Ammon's horn (tissue), 1 donor: Measurements from ENCODE around the gene NOTCH3.

ENCODE experiments used
- DNase-seq: peaks from one replicate; pipeline ENCODE4 v3.0.0-alpha.2; 2016; ENCODE audit warnings: low spot score

The NOTCH3 gene

DNA sequence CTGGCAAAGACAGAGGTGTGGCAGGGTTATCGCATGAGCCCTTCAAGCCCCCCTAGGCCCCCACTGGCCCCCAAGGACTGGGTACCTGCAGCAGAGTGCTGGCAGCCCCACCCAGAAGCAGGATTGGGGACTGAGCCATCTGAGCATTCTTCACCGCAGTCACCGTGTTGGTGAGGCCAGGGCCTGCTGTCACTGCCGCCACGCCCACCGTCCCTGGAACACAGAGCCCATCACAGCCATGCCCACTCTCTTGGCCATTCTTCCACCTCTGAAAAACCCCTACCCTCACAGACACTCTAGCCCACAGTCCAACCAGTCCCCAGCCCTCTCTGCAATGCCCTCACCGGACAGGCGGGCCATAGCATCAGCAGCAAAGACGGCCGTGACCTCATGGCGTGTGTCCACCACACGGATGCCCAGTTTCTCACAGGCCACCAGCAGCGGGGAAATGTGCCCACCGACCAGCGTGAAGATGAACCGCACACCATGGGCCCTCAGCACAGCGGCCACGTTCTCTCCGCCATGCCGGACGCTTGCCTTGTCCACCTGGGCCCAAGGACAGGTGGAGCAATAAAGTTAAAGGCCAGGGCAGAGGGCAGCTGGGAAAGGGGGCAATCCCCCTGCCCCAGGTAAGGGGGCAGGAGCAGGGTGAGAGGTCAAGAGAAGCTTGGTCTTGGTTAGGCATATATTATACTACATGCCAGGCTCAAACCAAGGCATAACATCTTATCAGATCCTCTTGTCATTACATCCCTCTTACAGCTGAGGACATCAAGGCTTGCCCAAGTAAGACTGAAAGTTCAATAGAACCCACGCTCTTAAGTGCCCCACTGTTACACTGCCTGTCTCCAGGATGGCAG, 77.5 kb downstream of the NOTCH3 start:
- no peak for DNase-seq

DNA sequence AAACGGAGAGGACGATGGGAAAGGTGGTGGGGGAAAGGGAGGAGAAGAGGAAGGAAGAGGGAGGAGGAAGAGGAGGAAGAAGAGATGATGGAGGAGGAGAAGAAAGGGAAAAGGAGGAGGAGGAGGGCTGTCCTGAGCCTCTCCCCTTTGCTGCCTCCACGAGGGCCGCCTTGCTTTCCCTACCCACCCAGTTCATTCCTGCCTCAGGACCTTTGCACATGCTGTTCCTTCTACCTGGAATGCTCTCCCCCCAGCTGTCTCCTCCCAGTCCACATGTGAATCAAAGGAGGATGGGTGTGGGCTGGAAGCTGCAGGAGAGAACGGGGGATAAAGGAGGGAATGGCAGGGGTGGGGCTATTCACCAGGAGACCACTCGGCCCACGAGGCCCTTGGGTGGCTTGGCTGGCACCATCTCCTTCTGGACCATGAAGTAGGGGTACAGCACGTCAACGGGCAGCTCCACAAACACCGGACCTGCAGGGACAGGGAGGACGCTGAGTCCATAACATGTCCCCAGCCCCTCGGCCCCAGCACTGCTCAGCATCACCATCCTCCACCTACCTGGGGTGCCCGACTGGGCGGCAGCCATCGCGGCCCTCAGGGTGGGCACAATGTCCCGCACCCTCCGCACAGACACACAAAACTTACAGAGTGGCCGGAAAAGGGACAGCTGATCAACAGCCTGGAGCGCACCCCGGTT, 78.3 kb downstream of the NOTCH3 start:
- DNase-seq, result no peak

DNA sequence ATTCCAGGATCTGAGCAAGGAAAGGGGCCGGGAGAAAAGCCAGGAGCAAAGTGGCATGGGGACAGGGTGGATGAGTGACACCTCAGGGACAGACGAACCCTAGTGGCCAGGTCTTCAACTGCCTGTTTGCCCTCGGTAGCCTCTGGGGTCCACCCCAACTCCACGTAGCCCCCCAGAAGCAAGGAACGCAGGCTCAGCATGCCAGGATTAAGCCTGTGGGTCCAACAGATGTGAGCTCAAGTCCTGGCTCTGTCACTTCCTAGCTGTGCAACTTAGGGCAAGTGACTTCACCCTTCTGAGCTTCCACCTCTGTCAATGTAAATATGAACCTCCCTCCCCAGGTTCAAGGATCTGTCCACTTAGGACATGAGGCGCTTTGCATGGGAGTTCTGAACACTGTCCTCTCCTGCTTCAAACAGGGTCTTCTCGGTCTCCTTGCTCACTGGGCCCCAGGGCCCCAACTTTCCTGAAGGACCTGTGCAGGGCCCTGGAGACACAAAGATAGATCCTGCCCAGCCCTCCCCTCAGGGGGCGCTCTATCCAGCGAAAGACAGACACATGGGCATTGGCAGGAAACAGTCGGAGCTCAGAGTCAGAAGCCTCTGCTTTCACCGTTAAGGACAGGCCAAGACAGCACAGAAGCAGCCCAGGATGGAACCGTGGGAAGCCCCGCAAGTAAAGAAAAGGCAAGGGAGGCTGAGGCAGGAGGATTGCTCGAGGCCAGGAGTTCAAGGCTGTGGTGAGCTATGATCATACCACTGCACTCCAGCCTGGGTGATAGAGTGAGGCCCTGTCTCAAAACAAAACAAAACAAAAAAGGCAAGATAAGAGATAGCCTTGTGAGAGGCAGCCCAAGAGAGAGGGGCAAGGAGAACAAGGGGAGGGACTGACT, 80.4 kb downstream of the NOTCH3 start:
- DNase-seq, result no peak

DNA sequence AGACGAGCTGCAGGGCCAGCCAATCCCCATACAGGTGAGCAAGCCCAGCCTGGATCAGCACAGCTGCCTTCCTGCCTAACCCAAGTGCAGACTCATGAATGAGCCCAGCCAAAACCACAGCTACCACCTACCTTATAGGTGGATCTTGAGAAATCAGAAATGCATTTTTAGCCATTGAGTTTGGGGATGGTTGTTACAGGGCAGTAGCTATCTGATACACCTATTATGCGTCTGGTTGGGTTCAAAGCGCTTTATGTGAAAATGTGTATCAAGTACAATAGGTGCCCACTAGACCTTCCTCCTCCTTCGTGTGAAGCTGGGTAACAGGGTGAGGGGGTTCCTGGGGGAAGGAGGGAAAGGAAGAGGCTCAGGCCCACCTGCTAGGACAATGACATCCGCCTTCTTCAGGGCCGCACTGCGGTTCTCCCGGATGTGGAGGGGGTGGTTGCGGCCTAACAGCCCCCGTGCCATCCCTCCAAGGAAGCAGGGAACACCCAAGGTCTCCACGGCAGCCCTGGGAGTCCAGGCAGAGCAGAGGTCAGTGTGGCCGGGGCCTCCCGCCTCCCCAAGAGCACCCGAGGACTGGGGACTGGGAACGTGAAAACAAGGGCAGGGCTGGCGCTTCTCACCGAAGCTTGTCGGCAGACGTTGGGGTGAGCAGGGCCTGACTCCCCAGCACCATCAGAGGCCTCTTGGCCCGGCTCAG, 81.9 kb downstream of the NOTCH3 start:
- no peak for DNase-seq

DNA sequence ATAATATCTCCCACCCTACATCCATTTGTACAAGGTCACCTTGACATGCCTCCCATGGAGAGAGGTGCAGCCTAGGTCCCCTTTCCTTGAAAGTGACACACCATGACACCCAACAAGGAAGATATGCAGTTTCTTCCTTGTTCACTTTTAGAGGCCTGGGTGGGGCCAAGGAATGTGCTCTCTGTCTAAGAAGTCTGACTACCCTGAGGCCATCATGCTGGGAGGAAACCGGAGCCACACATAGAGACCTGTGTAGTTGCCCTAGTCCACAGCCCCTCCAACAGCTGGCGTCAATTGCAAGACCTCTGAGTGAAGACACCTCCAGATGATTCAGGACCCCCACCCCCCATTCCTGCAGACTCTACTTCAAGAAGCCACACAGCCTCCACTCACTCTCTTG, 82.5 kb downstream of the NOTCH3 start:
- no peak for DNase-seq

DNA sequence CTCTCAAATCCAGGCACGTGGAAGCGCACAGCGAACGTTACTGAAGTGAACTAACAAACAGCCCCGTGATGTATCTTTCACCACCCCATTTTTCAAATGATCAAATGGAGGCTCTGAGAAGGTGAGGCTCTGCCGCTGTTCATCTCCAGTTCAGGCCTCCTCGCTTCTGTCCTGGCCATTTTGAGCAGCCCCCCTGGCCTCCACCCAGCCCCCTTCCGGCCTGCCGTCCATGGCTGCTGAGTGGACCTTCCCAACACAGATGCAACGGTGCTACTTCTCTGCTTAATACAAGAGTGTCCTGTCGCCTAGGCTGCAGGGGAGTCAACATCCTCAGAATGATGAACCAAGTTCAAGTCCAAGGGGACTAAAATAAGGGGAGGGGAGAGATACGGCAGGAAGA, 83.9 kb downstream of the NOTCH3 start:
- DNase-seq, result no peak

DNA sequence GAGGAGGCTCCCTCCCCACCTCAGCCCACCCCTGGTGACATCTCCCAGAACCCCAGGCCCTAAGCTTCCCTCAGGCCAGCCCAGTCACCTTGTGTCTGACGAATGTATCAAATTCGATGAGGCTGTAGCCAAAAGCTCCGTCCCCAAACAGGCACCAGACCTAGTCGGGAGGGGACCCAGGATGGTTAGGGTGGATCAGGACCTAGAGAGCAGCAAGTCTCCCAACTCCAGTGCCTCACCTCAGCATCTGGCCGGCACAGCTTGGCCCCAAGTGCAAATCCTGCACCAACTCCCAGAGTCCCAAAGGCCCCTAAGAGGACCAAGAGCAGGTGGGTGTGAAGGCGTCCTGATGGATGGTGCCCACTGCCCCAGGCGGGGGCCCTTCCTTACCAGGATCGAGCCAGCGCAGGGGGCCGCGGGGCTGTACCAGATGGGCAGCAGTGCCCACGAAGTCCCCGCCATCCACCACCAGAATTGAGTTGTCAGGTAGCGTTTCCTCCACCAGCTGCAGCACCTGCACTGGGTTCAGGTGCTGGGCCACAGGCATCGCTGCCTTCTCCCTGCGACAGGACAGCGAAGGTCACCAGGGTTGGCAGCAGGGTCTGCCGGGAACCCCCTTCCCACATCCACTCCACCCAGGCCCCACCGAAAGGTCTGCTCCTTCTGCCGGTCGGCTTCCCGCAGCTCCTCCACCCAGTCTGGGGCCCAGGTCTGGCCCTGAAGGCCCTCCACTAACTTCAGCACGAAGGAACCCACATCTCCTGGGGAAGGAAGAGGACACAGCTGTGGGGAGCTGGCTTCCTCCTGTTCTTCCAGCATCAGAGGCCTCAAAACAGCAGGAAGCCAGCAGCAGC, 84.8 kb downstream of the NOTCH3 start:
- DNase-seq, result no peak

DNA sequence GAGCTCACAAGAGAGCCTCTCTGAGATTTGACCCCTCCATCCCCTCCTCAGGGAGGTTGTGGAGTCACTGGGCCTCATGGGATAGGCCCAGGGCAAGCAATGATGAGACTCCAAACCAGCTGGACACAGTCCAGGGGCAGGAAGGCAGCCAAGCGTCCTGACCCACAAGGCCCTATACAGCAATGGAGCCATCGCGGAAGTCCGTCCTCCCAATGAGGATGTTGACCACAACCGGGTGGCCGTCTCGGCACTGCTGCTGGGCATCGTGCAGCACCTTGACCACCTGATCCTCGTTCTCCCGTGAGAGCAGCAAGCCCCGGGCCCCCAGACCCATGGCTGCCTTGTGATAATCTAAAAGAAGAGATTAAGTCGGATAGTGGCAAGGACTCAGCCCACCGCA, 85.7 kb downstream of the NOTCH3 start:
- DNase-seq, result peak; percentile 31

DNA sequence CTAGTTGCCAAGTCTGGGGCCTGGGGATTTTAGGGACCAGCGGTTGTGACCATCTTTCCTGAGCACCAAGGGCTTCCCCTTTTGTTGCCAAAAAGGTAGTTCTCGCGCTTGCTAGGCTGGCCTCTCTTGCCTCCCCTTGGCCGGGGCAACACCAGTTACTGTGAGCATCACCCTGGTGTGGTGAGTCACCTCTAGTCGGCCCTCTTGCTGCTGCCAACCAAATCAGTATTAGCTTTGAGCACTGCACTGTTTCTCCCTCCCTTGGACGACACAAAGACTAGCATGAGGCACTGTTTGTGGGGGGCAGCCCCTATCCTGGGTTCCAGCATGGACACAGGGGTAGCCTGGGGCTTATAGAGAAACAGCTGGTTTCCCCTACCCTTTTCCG, 86.6 kb downstream of the NOTCH3 start:
- no peak for DNase-seq

DNA sequence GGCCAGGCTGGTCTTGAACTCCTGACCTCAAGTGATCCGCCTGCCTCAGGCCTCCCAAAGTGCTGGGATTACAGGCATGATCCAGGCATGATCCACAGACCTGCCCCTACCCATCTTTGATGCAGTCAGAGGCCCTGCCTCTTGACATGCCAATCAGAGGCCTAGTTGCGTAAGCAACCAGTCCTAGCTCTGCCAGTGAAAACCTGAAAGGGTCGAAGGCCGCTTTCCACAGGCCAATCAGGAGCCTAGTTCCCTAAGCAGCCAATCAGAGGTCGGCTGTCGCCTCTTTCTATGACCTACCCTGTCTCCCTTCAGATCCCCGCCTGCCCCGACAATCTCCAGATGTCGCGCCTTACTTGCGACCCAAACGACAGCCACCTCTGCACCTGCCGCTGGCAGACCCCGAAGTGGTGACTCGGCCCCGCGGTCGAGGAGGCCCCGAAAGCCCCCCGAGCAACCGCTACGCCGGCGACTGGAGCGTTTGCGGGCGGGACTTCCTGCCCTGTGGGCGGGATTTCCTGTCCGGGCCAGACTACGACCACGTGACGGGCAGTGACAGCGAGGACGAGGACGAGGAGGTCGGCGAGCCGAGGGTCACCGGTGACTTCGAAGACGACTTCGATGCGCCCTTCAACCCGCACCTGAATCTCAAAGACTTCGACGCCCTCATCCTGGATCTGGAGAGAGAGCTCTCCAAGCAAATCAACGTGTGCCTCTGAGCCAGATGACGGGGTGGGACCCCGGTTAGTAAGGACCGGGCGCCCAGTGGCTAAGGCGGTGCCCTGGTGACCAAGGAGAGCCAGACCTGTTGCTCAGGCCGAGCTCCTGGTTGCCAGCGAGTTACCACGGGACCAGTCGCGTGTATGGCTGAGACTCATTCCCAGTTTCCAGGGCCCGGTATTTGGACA, 87.3 kb downstream of the NOTCH3 start:
- DNase-seq, result no peak

DNA sequence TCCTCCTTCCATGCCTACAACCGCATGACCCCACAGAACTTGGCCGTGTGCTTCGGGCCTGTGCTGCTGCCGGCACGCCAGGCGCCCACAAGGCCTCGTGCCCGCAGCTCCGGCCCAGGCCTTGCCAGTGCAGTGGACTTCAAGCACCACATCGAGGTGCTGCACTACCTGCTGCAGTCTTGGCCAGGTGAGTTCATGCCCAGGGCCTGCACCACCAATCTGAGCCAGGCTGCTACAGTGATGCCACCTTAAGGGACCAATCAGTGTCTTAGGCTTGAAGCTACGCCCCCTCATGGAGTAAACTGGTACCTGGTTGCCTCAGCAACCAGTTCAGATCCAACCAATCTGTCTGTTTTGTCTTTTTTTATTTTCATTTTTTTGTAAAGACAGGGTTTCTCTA, 88.4 kb downstream of the NOTCH3 start:
- DNase-seq, result no peak

DNA sequence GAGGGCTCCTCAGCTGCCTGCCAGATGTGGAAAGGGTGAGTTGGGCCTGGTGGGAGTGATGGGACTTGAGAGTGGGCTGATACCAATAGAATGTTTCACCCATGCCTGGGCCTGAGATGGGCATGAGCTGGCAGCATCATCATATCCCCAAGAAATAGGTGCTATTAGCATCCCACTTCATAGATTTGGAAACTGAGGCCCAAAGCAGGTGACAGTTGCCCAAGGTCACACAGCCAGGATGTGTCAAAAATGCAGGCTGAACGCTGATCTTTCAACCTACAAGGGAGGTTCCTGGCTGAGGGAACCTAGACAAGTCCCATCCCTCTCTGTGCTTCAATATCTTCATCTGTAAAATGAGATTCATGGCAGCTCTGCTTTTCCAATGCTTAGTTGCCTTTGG, 89.0 kb downstream of the NOTCH3 start:
- no peak for DNase-seq

DNA sequence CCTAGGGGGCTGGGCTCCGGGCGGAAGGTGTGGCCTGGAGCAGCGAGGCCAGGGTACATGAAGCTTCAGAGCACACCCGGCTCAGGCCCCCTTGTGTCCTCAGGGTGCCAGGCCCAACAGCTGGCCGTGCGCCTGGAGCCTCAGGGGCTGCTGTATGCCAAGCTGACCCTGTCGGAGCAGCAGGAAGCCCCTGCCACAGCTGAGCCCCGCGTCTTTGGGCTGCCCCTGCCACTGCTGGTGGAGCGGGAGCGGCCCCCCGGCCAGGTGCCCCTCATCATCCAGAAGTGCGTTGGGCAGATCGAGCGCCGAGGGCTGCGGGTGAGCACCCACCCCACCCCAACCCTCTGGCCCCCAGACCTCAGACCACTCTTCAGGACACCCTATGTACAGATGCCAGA, 90.4 kb downstream of the NOTCH3 start:
- DNase-seq, result no peak

DNA sequence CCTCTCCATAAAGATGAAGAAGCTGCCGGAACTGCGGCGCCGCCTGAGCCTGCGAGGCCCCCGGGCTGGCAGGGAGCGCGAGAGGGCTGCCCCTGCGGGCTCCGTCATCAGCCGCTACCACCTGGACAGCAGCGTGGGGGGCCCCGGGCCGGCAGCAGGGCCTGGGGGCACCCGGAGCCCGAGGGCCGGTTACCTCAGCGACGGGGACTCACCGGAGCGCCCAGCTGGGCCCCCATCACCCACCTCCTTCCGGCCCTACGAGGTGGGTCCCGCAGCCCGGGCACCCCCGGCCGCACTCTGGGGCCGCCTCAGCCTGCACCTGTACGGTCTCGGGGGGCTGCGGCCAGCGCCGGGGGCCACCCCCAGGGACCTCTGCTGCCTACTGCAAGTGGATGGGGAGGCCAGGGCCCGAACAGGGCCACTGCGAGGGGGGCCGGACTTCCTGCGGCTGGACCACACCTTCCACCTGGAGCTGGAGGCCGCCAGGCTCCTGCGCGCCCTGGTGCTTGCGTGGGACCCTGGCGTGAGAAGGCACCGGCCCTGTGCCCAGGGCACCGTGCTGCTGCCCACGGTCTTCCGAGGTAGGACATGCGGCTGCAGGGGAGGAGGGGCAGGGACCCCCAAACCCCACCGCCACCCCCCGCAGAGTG, 90.9 kb downstream of the NOTCH3 start:
- DNase-seq, result no peak
